HFF-Myc (cell line): ENCODE results near the gene ZC2HC1B.

Source experiments
- DNase-seq: peaks from one replicate; pipeline ENCODE4 v3.0.0-alpha.2; 2011; ENCODE audit warnings: low read depth; ENCODE audit errors: extremely low read depth
- H3K4me3 ChIP-seq: replicated peaks from 2 replicates; pipeline ENCODE4 v1.5.1; 2011; ENCODE audit warnings: low read depth, mild to moderate bottlenecking, control low read depth, low read length
- TF ChIP-seq, protein P1 (sequence below): IDR thresholded peaks from 2 replicates; pipeline ENCODE4 v1.5.1; 2012; ENCODE audit warnings: mild to moderate bottlenecking, low read depth, low read length, control low read depth; ENCODE audit errors: missing control alignments

ZC2HC1B gene

DNA sequence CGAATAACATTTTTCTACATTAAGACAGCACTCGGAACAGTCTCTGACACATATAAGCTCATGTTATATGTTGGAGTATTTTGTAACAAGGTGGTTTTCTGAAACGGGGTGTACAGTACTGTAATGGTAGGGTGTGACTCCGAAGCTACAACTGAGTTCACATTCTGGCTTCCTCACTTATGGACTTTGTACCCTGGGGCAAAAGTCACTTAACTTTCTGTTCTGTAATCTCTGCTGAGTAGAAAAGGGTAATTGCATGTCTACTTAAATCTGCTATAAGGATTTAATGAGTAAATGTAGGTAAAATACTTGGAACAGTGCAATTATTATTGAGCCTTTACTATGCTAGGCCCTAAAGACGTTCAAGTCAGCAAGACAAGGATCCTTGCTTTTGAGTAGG is 25.9 kb upstream of the ZC2HC1B start:
- H3K4me3 ChIP-seq = no peak overlapping the region
- TF ChIP-seq, protein P1, sequence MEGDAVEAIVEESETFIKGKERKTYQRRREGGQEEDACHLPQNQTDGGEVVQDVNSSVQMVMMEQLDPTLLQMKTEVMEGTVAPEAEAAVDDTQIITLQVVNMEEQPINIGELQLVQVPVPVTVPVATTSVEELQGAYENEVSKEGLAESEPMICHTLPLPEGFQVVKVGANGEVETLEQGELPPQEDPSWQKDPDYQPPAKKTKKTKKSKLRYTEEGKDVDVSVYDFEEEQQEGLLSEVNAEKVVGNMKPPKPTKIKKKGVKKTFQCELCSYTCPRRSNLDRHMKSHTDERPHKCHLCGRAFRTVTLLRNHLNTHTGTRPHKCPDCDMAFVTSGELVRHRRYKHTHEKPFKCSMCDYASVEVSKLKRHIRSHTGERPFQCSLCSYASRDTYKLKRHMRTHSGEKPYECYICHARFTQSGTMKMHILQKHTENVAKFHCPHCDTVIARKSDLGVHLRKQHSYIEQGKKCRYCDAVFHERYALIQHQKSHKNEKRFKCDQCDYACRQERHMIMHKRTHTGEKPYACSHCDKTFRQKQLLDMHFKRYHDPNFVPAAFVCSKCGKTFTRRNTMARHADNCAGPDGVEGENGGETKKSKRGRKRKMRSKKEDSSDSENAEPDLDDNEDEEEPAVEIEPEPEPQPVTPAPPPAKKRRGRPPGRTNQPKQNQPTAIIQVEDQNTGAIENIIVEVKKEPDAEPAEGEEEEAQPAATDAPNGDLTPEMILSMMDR = no peak
- no peak for DNase-seq

DNA sequence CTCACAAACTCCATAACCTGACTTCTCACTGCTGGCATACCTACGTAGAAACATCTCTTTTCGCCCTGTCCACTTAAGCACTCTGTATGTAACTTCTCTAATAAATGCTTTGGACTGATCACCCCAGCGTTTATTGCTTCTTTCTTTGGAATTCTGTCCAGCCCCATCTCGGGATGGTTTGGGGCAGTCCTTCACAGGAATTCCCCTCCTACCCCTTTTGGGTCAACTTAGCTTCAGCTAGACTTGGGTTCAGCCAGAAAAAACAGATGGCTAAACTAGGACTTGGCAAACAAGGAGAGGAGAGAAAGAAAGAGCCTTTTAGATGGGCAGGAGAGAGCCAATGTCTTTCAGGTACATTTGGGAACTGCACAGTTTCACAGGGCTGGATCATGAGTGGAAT is 25.1 kb upstream of the ZC2HC1B start:
- TF ChIP-seq, protein P1 = no peak
- H3K4me3 ChIP-seq = no peak overlapping the region
- DNase-seq = no peak

DNA sequence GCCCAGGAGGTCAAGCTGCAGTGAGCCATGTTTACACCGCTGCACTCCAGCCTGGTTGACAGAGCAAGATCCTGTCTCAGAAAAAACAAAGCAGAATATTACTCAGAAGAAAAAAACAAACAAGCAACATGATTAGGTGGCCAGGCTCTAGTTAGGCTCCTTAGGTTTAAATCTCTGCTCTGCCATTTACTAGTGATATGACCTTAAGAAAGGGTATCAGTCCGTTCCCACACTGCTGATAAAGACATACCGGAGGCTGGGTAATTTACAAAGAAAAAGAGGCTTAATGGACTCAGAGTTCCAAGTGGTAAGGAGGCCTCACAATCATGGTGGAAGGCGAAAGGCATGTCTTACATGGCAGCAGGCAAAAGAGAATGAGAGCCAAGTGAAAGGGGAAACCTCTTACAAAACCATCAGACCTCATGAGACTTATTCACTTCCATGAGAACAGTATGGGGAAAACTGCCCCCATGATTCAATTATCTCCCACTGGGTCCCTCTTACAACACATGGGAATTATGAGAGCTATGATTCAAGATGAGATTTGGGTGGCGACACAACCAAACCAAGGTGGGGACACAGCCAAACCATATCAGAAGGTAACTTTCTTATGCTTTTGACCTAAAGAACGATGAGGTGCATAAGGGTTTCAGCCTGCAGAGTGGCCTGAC is 23.5 kb upstream of the ZC2HC1B start:
- DNase-seq = no peak
- no peak overlapping the region for H3K4me3 ChIP-seq
- TF ChIP-seq, protein P1 = no peak

DNA sequence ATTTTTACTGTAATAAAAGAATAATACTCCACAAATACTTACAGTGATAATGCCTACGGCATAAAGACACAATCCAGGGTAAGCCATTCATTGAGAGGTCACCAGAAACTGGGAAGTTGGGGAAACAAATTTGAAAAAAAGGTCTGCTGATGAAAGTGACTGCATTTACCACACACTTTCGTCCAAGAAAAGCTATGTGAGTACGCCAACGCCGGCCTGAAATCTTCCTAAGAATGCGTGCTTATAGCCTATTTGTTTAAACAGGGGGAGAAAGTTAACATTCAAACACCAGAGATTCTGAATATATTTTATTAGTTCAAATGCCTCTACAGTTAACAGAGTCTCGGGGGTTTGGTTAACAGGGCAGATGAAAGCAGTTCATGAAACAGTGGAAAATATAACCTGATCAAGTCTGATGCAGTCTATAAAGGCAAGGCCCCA is 21.8 kb upstream of the ZC2HC1B start:
- H3K4me3 ChIP-seq = peak overlapping the region; percentile 96
- peak; percentile 21 for DNase-seq
- TF ChIP-seq, protein P1 = no peak

DNA sequence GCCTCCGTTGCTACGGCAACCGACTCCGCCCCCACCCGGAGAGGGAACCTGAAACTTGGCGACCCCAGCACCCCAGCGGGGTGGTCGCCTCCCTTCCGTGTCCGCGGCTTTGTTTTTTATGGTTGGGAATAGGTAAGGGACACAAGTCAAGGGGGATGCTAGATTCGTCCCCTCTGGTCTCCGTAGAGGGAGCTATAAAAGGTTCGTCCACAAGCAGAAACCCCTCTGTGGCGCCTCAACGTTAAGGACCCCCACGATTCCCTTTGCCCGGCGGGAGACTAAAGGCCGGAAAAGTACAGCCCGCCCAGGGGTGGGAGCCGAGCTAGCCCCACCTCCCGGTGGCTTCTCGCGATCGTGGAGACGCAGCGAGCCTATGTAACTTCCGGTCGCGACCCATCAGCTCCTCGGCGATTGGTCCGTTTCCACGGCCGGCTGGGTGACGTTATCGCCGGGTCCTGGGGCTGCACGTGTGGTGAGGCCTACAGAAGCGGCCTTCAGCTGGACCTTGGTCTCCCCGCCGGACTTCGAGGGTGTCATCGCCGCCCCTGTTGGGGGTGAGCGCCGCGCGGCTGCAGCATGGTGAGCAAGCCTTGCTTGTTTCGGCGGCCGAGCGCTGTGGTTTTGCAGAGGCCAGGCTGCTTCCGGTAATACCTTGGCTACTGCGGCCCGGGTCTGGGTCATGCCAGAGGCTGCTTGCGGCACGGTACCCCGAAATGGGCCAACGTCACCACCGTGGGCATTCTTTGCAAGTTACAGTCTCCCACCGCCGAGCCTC is 21.2 kb upstream of the ZC2HC1B start, which contains the start of gene LTV1:
Gene LTV1 (plus strand): TSS at position 437 of the 775 bp plus-strand sequence. CDS start 140 bp downstream, at position 577.
- peak; percentile 84 for DNase-seq
- H3K4me3 ChIP-seq = peak within 1 kb of the TSS; percentile 96
- TF ChIP-seq, protein P1 = no peak

DNA sequence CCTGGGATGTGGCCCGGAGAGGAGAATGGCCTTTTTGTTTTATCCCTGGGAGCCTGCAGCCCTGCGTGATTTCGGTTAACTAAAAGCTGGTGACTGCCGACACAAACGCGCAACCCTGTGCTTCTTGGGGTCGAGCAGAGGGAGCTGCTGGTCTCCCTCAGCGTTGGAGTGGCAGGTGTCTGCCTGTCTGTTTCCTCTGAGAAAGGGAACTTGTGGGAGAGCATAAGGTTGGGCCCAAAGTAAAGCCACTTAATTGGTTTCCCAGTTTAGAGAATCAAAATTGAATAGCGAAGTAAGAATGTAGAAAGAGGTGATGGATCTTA is 20.6 kb upstream of the ZC2HC1B start:
- DNase-seq = no peak
- TF ChIP-seq, protein P1 = no peak
- peak overlapping the region; percentile 96 for H3K4me3 ChIP-seq
